Hindlimb muscle (tissue), 1 donor: Measurements from ENCODE around the gene KDELR3. TPM values are rescaled to one million over a fixed set of nuclear protein-coding genes. Genes with fewer than 3 reads are reported as not detected.

Experiments used
- DNase-seq: peaks from one replicate; pipeline ENCODE4 v3.0.0-alpha.2; 2013
- polyA plus RNA-seq: library from polyadenylated mRNA; unstranded; fragments of 120-200 nt; gene quantifications from one replicate; pipeline ENCODE4 v1.2.1, GENCODE V29; 2013; ENCODE audit not compliant: insufficient read length

KDELR3 gene
- polyA plus RNA-seq, 1 donor = 19.3 TPM

- DNase-seq = no peak
These were observed 27.0 kb upstream of the KDELR3 start for GRCh38 chr22:38440747-38441350.

DNA sequence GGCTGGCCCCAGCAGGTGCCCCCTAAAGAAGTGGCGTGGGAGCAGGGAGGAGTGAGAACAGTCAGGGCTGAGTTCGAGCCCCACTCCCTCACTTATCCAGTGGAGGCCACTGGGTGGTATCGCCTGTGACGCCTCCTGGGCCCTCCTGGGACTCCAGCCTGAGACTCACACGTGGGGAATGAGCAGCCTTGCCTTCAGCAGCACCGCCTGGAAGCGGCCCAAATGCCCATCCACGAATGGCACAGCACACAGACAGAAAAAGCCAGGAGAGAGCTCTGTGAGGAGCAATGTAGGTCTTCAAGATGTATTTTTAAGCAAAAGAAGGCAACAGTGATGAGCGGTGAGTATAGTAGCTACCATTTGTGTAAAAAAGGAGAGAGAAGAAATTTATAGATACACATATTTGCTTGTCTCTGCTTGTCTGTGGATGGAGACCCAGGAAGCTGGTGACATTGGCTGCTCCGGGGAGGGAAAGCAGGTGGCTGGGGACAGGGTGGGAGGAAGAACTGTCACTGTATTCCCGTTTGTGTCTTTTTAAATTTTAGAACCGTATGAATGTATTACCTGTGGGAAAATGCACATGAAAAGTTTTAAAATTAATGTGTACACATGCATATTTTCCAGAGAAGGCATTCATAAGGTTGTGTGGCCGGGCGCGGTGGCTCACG, 26.1 kb upstream of the KDELR3 start:
- DNase-seq = no peak

DNA sequence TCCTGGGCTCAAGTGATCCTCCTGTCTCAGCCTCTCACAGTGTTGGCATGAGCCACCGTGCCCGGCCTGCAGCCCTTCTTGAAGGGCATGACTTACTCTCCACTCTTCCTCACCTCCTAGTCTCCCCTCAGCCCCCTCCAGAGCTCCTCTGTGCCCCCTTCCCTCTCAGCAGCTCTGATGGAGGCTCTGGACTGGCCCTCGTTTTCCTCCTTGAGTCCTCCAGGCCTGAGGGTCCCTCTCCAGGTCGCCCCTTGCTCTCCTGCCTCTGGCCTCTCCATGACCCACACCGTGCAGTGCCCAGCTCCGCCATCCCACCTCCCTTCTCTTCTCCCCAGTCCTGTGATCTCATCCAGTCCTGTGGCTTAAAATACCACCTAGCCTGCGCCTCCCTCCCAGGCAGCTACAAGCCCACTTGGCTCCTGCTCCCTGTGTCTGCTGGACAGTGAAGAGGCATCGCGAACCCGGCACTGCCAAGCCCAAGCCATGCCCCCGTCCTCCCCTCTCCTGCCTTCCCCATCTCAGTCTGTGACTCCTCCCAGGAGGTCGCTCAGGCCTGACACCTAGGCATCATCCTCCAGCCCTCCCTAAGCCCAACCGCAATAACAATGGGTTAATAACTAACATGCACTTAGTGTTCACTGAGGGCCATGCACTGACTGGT, 24.8 kb upstream of the KDELR3 start:
- DNase-seq = no peak

DNA sequence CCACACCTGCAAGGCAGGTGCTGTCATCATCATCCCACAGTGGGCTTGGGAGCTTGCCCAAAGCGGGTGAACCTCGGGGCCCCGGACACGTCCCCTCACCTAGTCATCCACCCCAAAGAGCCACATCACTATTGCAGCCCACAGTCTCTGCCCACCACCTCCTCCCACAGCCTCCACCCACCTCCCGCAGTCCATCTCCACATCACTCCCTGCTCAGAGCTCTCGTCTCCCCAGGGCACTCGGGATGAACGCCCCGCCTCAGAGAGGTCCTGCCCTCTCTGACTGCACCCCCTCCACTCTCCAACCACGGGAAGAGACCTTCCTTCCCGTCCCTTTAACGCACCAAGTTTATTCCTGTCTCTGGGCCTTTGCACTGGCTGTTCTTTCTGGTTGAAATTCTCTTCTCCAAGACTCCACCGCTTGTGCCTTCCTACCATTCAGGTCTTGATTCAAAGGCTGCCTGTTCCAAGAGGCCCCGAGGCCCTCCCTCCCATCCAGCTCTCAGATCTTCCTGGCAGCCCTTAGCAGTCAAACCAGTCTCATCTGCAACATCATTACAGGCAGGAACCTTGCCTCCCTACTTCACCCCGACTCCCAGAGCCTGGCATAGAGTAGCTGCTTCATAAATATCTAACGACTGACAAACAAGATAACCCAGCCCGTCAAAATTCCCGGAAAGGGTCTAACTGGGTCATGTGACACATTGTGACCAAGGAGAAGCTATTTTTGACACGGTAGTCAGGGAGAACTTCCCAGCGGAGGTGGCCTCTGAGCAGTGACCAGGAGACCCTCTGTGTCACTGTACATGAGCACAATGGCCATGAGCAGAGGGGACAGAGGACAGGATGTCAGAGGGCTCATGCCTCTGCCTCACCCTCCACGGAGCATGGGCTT, 24.0 kb upstream of the KDELR3 start:
- DNase-seq = no peak

DNA sequence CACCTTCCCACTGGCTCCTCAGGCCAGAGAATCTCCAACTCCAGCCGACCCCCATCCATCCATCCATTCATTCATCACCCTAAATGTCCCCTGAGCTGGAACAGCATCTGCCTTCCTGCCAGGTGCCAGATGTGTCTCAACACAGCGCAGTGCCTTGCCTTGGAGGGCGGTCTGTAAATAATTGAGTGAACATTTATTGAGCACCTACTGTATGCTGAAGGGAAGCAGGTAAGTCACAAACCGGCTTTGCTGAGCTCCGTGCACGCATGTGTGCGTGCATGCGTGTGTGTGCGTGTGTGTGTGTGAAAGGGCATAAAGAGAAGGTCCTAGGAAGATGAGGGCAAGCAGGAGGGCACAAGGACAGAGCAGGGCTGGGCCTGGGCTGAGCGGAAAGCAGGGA, 23.1 kb upstream of the KDELR3 start:
- no peak for DNase-seq

DNA sequence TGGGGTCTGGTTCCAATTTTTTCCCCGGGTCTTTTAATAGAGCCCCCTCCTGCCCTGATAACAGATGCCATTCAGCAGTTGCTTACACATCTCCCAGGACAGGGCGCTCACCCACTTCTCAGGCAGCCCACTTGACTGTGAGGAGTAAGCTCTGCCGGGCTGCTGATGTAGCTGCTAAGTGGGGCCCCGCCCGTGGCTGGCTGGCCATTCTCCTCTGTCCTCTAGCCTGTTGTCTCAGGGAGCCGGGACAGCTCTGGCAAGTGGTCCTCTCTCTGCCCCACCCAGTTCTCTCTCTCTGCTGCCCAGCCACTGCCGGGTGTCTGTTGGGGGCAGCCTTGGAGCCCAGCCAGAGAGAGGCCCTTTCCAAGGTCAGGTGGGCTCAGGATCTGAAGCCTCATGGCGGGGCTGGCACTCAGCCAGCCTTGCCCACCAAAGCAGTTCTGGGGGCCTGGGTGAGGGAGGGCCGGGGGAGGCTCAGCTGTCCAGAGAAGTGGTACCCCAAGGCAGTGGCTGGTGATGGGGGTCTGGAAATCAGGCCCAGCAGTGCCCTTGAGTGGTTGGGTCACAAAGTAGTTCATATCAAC, 21.8 kb upstream of the KDELR3 start:
- DNase-seq = no peak

- DNase-seq = no peak
These were observed 18.8 kb upstream of the KDELR3 start for GRCh38 chr22:38448945-38449745.

GRCh38 chr22:38449776-38450175, 18.1 kb upstream of the KDELR3 start:
- no peak for DNase-seq

DNA sequence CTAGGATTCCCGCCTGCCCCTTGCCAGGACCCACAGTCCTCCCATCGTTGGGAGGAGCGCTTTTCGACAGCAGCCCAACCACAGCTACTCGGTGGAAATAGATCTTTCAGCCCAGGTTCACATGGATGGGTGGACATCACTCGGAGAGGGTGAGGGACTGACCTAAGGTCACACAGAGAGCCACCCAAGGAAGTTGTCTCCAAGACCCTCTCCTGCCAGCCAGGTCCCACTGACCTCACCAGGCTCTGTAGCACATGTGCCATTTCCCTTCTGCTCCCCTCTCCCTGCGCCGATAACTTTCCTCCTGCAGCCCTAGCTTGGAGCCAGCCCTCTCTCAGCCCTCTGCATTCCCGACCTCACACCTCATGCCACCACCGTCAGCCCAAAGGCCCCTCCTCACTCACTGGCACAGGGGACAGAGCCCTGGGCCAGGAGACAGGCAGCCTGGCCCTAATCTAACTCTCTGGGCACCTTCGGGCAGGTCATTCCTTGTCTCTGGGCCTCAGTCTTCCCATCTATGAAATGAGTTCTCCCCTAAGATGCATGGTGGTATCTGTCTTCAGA, 17.6 kb upstream of the KDELR3 start:
- no peak for DNase-seq

- no peak for DNase-seq
These were observed 16.5 kb upstream of the KDELR3 start for GRCh38 chr22:38451404-38451803.

GRCh38 chr22:38451864-38452263, 16.0 kb upstream of the KDELR3 start:
- no peak for DNase-seq

DNA sequence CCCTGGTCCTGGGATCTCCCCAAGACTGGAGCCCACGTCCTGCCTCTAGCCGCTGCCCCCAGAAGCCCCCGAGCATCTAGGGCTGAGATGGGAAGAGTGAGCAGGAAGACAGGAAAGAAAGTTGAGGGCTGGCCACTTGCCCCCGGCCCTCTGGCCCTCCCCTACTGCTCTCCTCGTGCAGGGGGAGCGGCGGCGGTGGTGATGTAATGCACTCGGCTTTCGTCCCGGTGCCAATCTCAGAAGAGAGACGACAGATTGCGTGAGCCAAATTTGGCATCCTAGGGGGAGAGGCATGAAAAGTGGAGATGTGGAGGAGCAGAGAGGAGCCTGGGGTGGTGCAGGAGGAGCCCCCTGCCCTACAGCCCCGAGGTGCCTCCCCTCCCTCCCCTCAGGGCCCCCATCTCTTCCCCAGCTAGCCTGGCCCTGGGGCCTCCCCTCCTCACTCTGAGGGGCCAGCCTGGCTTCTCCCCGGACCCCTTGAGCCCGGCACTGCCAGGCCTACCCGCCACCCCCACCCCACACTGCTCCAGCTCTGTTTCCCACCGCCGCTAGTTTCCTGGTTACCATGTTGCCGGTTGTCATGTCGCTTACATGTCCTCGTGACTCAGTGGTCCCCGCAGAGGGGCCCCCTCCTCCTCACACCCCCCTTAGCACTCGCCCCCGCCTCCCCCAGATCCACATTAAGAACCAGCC, 15.4 kb upstream of the KDELR3 start:
- DNase-seq = no peak

- DNase-seq = no peak
These were observed 14.7 kb upstream of the KDELR3 start for GRCh38 chr22:38453066-38453672.

- no peak for DNase-seq
These were observed 13.9 kb upstream of the KDELR3 start for GRCh38 chr22:38453996-38454352.

DNA sequence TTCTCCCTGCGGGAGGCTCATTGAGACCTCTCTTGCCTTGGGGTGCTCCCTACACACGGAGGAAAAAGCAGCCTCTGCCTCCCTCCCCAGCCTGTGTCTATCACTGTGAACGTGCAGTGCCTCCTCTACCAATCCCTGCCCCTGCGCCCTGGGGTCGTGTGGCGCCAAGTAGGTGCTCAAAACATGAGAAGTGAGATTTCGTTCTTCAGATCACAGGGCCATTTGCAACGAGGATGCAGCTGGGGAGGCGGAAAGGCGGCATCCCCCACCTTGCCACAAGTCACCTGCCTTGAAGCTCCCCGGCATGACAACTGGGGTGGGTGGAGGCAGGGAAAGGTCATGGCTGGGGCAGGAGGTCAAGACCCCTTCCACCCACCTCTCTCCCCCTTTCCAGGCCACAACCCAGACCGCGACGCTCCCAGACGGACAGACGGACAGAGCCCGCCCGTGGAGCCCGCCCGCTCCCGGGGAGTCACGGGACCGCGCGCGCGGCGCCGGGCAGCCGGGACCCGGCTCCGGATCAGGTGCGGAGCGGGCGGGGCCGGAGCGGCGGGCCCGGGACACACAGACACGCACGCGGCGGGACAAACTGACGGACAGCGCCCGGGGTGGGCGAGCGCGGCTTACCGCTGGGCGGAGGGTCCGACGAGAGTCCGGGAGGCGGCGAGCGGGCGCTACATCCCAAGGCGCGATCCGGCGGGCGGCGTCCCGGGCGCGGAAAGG, 13.4 kb upstream of the KDELR3 start:
- DNase-seq = no peak

GRCh38 chr22:38455076-38455529, 12.8 kb upstream of the KDELR3 start, which contains the start of gene KCNJ4:
Gene KCNJ4, minus strand, starts transcription at chr22:38455199. Its CDS starts 27,067 bp downstream, at chr22:38428132.
- no peak for DNase-seq

- DNase-seq = peak; percentile 60
These were observed 12.2 kb upstream of the KDELR3 start for GRCh38 chr22:38455530-38456271.

- no peak for DNase-seq
These were observed 11.5 kb upstream of the KDELR3 start for GRCh38 chr22:38456272-38456835.
